GM19043 (cell line): ENCODE measurements around the gene FOXR1.
A peak's percentile ranks its signal among the peaks of the same experiment; 100 is the strongest.
"Not testable (repeated sequence)": the region's sequence is repeated elsewhere in the genome, so short reads cannot be mapped to it uniquely, and the experiment has no call there.

ENCODE experiments used
- ATAC-seq: cut with Tn5 transposase; IDR thresholded peaks from one replicate; pipeline ENCODE4 v1.9.1; 2021; ENCODE audit warnings: low read depth; ENCODE audit not compliant: unreplicated experiment

Gene FOXR1

DNA sequence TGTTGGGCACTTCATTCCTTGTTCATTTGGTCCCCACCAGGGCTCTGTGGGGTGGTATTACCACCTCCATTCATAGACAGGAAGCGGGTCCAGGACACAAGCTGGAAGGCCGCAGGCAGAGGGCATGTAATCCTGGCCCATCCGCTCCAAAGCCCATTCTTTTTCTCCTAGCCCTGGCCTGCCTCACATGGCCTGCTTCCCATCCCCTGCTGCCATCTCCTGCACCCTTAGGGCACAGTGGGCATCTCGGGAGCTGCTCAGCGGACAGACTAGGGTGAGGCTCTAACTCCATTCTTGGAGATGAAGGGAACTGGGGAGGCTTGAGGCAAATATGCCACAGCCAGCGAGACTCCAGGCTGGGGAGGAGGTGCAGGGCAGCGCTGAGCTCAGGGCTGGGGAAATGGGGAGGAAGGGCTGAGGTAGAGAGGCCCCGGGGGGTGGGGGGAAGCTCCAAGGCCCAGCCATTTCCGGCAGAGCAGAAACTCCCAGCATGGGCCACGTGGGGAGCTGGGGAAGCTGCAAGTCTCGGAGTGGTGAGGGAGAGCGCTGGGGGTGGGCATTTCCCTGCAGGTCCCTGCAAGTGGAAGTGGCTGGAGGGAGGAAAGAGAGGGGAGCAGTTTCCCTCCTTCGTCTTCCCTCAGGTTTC, 31.5 kb upstream of the FOXR1 start:
- ATAC-seq: no peak

DNA sequence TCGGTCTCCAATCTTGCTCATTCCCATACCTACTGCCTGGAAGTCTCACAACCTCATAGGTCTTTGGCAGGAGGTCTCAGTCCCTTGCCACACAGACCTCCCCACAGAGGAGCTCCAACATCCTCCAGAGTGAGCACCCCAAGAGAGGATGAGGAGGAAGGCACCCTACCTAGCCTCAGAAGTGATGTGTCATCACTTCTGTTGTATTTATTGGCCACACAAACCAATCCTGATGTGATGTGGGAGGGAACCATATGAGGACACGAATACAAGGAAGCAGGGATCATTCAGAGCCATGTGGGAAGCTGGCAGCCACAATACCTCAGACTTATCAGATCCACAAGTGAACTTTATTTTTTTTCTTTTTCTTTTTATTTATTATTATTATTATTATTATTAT, 24.5 kb upstream of the FOXR1 start:
- no peak for ATAC-seq

DNA sequence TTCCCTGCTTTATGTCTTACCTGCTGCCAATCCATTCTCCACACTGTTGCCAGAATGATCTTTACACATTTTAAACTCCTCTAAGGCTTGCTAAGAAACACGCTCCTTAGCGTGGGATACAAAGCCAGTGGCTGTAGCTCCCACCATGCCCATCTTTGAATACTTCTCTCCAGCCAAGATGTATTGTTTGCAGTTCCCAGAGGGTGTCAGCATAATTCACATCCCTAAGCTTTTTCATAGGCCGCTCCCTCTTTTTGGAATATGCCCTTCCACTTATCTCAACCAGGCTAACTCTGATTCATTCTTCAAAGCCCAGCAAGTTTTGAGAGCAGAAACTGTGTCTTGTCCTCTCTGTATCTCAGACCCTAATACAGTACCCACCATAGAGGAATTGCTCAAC, 23.6 kb upstream of the FOXR1 start:
- ATAC-seq: no peak

DNA sequence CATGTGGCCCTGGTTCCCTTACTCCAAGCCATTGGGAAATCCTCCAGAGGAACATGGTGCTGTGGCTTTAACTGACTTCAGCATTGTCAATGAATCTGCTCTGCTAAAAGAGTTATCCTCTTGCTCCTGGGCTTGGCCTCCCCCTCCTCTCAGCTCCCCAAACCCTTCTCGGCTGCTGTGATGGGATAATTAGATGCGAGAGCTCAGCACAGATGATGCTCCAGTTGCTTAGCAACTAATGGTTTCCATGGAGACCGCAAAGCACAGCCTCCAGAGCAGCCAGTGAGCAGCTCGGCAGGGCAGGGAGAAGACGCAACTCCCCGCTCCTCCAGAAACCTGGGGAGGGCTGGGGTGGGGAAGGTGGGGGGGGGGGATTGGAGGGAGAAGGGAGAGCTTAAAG, 18.3 kb upstream of the FOXR1 start:
- ATAC-seq: no peak

DNA sequence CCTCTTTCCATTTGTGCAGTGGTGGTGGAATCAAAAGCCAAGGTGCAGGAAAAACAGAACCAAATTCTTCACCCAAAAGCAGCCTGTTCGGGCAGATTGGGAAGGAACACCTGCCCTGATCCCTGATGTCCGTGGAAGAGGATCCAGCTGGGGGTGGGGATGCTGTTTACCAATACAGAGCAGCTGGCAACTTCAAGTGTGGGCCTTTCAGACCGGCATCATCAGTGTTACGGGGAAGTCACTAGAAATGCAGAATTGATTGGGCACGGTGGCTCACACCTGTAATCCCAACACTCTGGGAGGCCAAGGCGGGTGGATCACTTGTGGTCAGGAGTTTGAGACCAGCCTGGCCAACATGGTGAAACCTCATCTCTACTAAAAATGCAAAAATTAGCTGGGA, 17.6 kb upstream of the FOXR1 start:
- ATAC-seq: not testable (repeated sequence)

DNA sequence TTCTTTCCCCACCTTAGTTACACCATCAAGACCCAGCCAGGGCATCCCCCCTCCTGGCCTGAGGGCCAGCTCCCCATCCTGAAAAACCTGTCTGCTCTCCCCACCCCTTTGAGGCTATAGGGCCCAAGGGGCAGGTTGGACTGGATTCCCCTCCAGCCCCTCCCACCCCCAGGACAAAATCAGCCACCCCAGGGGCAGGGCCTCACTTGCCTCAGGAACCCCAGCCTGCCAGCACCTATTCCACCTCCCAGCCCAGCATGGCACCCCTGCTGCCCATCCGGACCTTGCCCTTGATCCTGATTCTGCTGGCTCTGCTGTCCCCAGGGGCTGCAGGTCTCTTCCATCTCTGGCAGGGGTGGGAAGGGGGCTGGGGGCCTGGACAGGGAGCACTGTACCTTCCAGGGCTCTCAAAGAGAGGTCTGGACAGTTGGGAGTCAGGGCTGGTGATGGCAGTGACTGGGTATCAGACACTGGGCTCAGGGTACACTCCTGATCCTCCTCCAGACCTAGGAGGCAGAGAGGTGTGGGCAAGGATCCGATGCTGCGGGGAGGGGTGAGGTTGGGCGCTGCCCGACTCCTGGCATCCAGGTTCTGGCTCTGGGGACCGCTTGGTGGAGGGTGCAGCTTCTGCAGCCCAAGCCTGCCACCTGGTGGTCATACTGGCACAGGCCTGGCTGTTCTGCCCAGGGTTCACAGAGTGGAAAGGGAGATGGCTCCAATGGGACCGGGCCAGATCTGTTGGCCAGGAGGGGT, 15.3 kb upstream of the FOXR1 start, which contains the start of gene UPK2:
TSS of gene UPK2 (plus strand) at position 205 of the 753 bp plus-strand sequence. CDS start at position 258, 53 bp downstream.
- ATAC-seq: peak; percentile 64

DNA sequence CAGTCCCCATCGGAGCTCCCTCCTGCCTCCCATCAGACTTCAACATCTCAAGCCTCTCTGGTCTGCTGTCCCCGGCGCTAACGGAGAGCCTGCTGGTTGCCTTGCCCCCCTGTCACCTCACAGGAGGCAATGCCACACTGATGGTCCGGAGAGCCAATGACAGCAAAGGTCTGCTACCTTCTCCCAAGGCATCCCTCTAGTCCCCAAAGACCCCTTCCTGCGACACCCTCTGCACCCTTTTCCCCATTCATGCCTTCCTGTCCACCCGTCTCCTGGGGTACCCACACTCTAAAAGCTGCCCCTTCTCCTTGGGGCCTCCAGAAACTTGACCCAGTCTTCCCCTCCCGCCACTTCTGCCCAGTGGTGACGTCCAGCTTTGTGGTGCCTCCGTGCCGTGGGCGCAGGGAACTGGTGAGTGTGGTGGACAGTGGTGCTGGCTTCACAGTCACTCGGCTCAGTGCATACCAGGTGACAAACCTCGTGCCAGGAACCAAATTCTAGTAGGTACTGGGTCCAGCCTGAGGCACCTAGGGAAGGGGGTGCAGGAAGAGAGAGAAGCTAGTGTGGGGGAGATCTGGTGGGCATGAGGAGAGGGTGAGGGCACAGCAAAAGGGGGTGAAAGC, 14.6 kb upstream of the FOXR1 start:
- no peak for ATAC-seq

DNA sequence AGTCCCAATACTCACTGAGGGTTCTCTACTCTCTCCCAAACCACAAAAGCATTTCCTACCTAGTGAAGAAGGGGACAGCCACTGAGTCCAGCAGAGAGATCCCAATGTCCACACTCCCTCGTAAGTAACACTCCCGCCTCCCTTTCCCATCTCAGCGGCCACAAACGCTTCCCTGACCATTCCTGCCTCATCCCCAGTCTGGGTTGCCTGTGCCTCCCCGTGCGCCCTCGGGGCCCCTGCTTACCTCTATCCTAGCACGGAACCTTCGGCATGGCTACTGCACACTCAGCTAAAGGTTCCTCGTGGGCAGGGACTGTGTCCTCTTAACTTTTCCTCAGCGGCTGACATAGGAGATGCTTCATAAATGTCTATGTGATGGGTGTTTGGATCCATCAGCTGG, 14.0 kb upstream of the FOXR1 start:
- ATAC-seq: no peak

DNA sequence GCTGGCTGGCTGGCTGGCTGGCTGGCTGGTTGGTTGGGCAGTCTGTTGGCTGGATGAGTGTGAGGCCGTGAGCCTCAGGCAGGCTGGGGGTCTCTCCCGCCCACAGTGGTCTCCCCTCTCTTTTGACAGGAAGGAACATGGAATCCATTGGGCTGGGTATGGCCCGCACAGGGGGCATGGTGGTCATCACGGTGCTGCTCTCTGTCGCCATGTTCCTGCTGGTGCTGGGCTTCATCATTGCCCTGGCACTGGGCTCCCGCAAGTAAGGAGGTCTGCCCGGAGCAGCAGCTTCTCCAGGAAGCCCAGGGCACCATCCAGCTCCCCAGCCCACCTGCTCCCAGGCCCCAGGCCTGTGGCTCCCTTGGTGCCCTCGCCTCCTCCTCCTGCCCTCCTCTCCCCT, 13.6 kb upstream of the FOXR1 start:
- no peak for ATAC-seq

DNA sequence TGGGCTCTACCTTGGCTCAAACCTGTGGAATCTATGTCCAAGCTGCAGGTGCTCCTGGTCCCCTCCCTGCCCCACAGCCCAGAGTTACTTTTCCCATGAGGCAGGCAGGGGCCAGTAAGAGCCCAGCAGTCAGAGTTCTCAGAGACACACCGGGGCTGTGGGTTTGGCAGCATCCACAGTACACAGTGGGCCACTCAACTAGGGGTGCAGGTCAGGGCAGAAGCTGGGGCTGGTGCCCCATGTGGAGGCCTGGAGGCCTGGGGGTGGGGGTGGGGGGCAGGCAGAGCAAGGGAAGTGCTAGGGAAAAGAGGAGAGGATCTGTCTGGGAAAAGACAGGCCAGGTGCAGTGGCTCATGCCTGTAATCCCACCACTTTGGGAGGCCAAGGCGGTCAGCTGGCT, 13.0 kb upstream of the FOXR1 start:
- ATAC-seq: no peak

DNA sequence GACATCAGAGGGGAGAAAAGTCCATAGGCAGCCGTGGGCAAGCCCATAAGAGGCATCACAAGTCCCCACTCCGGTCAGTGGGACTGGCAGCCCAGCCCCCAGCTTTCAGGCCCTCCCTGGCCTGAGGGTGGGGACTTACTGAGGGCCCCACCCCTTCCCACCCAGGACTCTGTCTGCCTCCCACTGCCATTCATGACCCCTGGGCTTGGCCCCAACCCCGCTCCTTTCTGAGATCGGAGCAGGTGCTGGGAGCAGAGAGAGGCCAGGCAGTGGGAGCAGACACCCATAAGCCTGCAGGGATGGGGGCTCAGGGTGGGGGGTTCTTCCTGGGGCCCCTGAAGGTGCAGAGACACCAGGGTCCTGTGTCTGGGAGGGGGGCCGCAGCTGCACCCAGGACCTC, 10.4 kb upstream of the FOXR1 start:
- no peak for ATAC-seq

DNA sequence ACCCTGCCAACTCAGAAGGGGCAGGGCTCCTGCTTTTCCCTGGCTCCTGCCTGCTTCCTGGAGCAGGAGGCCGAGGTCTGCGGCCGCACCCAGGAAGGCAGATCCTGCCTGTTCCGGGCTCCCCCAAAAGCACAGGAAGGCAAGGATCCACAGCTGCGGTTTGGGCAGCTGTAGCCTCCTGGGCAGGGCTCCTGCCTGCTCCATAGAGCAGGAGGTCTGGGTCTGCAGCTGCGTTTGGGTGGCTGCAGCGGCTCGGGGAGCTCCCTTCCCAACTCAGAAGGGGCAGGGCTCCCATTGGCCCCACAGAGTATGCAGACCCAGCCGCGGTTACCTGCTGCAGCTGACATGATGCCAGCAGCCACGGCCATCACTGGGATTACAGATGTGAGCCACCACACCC, 10.0 kb upstream of the FOXR1 start:
- no peak for ATAC-seq

DNA sequence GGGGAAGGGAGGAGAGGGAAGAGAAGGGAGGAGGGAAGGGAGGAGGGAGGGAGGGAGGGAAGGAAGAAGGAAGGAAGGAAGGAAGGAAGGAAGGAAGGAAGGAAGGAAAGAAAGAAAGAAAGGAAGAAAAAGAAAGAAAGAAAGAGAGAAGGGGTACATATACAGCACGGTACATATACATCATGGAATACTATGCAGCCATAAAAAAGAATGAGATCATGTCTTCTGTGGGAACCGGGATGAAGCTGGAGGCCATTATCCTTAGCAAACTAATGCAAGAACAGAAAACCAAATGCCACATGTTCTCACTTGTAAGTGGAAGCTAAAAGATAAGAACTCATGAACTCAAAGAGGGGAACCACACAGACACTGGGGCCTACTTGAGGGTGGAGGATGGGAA, 2.1 kb upstream of the FOXR1 start:
- ATAC-seq: not testable (repeated sequence)

DNA sequence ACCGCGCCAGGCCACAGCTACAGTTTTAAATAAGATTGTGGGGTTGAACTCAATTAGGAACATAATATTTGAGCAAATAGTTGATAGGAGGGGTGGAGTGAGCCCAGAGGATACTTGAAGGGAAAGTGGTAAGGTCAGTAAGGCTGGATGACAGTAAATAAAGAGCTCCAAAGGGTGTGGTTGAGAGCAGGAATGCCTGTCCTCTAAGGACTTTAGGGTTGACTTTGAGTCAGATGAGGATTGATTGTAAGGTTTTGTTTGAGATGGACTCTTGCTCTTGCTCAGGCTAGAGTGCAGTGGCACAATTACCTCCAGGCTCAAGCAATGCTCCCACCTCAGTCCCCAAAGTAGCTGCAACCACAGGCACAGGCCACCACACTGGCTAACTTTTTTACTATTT, 2.4 kb downstream of the FOXR1 start:
- ATAC-seq: no peak

DNA sequence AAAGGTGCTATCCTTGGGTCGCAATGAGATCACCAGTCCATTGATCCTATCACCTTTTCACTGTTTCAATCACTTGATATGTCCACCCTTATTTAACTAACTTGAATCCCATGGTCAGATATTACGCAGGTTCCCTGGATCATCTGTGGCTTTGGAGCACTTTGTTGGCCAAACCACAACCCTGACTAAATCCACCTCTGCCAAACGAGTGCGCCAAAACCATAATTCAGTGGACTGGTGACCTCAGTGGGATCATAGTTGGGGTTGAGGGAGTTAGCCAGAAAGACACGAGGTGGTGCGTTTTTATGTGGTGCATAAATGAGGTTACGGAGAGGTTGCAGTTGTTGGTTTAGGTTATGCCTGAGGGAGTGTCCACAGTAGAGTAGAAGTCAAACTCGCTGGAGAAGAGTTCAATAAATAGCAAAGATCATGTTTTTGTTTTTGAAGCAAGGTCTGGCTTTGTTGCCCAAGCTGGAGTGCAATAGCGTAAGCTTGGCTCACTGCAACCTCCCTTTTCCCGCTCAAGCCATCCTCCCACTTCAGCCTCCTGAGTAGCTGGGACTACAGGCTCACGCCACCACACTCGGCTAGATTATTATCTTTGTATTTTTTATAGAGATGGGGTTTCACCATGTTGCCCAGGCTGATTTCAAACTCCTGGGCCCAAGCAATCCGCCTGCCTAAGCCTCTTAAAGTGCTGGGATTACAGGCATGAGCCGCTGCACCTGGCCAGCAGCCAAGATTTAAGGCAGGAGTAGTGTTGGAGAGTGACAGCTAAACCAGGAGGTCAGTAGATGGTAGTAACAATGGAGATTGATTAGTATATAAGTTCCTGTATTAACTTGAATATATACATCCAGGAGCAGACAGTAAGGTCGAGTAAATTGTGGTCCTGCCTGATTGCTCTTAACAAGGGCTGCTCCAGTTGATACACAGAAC, 4.5 kb downstream of the FOXR1 start:
- ATAC-seq: no peak

DNA sequence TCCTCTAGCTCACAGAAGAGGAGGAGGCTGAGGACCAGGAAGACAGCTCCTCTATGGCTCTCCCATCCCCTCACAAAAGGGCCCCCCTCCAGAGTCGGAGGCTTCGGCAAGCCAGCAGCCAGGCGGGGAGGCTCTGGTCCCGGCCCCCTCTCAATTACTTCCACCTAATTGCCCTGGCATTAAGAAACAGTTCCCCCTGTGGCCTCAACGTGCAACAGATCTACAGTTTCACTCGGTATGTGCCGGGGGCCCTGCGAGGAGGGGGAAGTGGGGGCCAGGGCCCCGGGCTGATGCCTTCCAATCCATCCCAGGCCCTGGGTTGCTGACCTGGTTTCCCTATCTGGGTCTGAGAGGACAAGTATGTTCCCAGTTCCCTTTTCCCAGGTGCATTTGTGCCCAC, 7.9 kb downstream of the FOXR1 start:
- no peak for ATAC-seq

DNA sequence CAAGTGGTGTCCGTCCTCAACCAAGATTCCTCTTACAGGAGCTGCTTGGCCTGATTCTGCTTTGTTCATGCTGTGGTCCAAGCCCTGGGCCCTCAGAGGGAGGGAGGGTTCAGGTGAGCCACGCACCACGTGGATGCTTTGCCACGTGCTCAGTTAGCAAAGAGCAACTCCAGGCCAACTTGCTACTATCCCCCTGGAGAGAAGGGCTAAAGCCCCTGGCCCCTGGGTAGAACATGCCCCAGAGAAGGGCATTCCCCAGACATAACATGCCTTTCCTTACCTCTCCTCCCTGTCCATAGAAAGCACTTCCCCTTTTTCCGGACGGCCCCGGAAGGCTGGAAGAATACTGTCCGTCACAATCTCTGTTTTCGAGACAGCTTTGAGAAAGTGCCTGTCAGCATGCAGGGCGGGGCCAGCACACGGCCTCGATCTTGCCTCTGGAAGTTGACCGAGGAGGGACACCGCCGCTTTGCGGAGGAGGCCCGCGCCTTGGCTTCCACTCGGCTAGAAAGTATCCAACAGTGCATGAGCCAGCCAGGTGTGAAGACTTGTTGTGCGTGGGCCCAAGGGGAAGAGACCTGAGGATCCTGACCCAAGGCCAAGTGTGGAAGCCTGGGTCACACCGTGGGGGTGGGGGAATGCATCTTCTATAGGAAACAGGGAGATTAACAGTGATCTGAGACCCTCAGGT, 8.8 kb downstream of the FOXR1 start:
- ATAC-seq: no peak

DNA sequence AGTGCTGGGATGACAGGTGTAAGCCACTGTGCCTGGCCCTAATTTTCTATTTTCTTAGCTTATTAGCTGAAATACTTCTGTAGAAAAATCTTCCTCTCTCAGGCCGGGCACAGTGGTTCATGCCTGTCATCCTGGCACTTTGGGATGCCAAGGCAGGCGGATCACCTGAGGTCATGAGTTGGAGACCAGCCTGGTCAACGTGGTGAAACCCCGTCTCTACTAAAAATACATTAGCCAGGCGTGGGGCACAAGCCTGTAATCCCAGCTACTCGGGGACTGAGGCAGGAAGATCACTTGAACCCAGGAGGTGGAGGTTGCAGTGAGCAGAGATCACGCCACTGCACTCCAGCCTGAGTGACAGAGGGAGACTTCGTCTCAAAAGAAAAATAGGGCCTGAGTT, 12.8 kb downstream of the FOXR1 start:
- ATAC-seq: not testable (repeated sequence)

DNA sequence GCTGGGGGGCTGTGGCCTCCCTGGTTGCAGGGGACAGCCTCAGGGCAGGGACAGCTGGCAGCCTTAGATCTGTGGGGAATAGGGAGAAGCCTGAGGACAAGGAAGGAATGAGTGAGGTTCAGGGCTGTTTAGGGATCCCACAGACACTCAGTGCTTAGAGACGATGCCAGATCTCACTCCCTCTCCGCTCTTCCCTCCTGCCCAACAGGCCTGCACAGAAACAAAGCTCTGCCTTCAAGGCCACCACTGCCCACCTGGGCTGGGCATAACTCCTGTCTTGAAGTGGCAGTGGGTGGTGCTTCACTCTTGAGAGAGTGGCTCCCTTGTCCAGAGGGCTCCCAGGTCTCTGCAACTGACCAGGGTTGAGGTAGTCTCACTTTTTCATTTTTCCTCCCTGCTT, 13.3 kb downstream of the FOXR1 start:
- no peak for ATAC-seq

DNA sequence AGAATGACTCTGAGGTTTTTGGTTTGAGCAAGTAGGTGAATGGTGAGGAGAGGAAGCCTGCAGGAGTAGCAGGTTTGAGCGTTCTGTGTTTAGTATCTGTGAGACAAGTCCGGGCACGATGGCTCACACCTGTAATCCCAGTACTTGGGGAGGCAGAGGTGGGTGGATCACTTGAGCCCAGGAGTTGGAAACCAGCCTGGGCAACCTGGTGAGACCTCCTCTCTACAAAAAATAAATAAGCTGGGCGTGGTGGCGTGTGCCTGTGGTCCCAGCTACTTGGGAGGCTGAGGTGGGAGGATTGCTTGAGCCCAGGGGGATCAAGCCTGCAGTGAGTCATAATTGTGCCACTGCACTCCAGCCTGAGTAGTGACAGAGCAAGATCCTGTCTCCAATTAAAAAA, 16.7 kb downstream of the FOXR1 start:
- no peak for ATAC-seq
